Thyroid gland (tissue), 4 donors: ENCODE data around the gene RETSAT. TPM values are rescaled to one million over a fixed set of nuclear protein-coding genes. Genes with fewer than 3 reads are reported as not detected.
"Not testable (repeated sequence)": the region's sequence is repeated elsewhere in the genome, so short reads cannot be mapped to it uniquely, and the experiment has no call there.

Experiments
- DNase-seq, 2 donors: peaks; one replicate each; pipeline ENCODE4 v3.0.0-alpha.2; 2019
- H3K27ac ChIP-seq, 3 donors: fragments of 200-600 bp; sonication (generic); 1 replicate in 2 of 3; 2 replicates in 1 of 3; pipeline ENCODE4 v1.5.1; 2016 to 2019; ENCODE audit warnings: mild to moderate bottlenecking in 1 of 3, moderate library complexity in 1 of 3
- H3K27me3 ChIP-seq: fragments of 200-600 bp; sonication (generic); one replicate; pipeline ENCODE4 v1.5.1; 2019
- H3K36me3 ChIP-seq, 2 donors: fragments of 200-600 bp; sonication (generic); one replicate each; pipeline ENCODE4 v1.5.1; 2016 to 2019
- H3K4me1 ChIP-seq, 2 donors: fragments of 200-600 bp; sonication (generic); one replicate each; pipeline ENCODE4 v1.5.1; 2017 to 2019
- H3K4me3 ChIP-seq, 3 donors: fragments of 200-600 bp; sonication (generic); replicated peaks in 1 of 3; 1 replicate in 2 of 3; 2 replicates in 1 of 3; pipeline ENCODE4 v1.5.1; 2016; ENCODE audit warnings: mild to moderate bottlenecking in 1 of 3
- H3K9me3 ChIP-seq: fragments of 200-600 bp; sonication (generic); one replicate; pipeline ENCODE4 v1.5.1; 2017
- POLR2A ChIP-seq, 2 donors: fragments of 450-650 bp; IDR thresholded peaks; one replicate each; pipeline ENCODE4 v1.6.1; 2017; ENCODE audit warnings: antibody characterized with exemption in 2 of 2, mild to moderate bottlenecking in 2 of 2, moderate library complexity in 1 of 2
- WGBS, 2 donors: methylation state at CpG; one replicate each; pipeline ENCODE4 v1.1.5; 2017; 5-methylcytosine and 5-hydroxymethylcytosine counted together
- intact Hi-C: fragments of 100-400 bp; cut with DNase I; formaldehyde crosslinking; loops from one replicate; pipeline ENCODE4 v1.15.1; 2023
- total RNA-seq, 4 donors: library from RNA; depleted of rRNA; stranded (reverse); fragments of >200 nt; gene quantifications; one replicate each; pipeline ENCODE4 v1.2.3, GENCODE V29; 2016
- TF ChIP-seq, protein P1 (sequence below), 6 experiments: fragments of 200-600 bp in 3 of 6; fragments of 450-650 bp in 3 of 6; sonication (generic) in 3 of 6; IDR thresholded peaks; one replicate each; pipeline ENCODE4 v1.5.1; 2016 to 2019; ENCODE audit warnings: antibody characterized with exemption in 6 of 6, mild to moderate bottlenecking in 2 of 6, inconsistent platforms in 1 of 6, moderate library complexity in 1 of 6

RETSAT gene
- total RNA-seq, 4 donors from 2014 or later, result 88.2 to 253 (median 182) TPM

DNA sequence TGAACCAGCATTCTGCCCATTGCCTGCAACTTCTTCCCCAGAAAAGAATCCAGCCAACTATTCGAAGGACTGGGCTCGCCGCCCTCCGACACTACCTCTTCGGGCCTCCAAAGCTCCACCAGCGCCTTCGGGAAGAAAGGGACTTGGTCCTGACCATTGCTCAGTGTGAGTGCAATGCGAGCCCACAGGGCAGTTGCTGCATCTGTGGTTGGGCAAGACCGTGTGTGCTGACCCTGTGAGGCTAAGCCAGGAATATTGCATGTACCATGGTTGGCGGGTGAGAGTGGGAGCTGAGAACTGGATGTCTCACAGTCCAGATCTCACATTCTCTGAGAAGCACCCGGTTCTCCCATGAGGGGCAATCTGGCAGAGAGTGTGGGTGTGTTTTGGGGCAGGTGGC lies 16.7 kb upstream of the RETSAT start:
- Histone ChIP-seq H3K27me3 (no peaks in the 10 kb centered on the region), H3K4me3 (no peak overlapping the region), H3K27ac (no peak overlapping the region), H3K36me3 (peaks cover 3 to 5% of the 10 kb centered on the region in 2 donors), H3K4me1 (no peaks in the 10 kb centered on the region), H3K9me3 (no peaks in the 10 kb centered on the region)
- DNase-seq, result no peak
- 97 to 99% methylated on average over 10 to 11 of the region's 11 CpGs for WGBS, 2 donors
- intact Hi-C loops, result no loop called here
- no peak for TF ChIP-seq POLR2A (IDR thresholded peaks at IDR 0.05)
- TF ChIP-seq, protein P1, sequence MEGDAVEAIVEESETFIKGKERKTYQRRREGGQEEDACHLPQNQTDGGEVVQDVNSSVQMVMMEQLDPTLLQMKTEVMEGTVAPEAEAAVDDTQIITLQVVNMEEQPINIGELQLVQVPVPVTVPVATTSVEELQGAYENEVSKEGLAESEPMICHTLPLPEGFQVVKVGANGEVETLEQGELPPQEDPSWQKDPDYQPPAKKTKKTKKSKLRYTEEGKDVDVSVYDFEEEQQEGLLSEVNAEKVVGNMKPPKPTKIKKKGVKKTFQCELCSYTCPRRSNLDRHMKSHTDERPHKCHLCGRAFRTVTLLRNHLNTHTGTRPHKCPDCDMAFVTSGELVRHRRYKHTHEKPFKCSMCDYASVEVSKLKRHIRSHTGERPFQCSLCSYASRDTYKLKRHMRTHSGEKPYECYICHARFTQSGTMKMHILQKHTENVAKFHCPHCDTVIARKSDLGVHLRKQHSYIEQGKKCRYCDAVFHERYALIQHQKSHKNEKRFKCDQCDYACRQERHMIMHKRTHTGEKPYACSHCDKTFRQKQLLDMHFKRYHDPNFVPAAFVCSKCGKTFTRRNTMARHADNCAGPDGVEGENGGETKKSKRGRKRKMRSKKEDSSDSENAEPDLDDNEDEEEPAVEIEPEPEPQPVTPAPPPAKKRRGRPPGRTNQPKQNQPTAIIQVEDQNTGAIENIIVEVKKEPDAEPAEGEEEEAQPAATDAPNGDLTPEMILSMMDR (IDR thresholded peaks at IDR 0.05), result no peak

DNA sequence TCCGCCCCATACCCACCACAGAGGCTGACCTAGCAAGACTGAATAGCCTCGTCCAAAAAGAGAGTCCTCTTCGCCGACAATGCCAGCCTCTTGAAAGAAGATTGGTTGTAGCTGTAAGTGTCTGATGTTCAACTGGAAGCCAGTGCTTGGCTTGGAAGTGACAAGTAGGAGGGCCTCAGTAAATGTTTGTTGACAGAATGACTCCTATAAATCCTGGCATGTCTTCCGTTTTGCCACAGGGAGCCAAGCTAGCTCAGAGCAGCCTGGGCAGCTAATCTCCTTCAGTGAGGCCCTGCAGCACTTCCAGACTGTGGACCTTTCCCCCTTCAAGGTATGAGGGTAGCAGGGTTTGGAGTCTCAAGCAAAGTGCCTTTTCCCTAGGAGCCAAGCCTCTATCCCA lies 15.2 kb upstream of the RETSAT start:
- Histone ChIP-seq H3K4me3 (no peak overlapping the region), H3K27ac (no peak overlapping the region), H3K36me3 (peaks cover 3 to 5% of the 10 kb centered on the region in 2 donors), H3K27me3 (no peaks in the 10 kb centered on the region), H3K4me1 (no peaks in the 10 kb centered on the region), H3K9me3 (no peaks in the 10 kb centered on the region)
- 75 to 80% methylated on average over 5 of the region's 5 CpGs for WGBS, 2 donors
- no peak for DNase-seq
- intact Hi-C loops, result no loop called here
- no peak for TF ChIP-seq POLR2A (IDR thresholded peaks at IDR 0.05)
- TF ChIP-seq, protein P1 (IDR thresholded peaks at IDR 0.05), result no peak

DNA sequence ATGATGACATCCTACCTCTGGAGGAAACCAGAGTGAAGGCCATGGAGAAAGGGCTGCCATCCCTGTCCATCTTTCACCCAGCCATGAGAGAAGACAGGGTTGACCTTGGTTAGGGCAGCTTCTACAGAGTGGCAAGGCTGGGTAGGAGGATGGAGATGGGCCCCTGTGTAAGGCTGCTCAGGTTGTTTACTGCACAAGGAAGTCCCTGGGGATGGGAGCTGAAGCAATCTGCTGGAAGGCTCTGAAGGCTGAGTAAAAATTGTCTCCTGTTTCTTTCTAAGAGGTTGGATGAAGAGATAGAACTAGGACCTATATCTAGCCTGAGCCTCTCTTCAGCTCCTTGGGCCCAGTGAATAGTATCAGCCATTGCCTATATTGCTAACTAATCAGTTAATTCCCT lies 14.6 kb upstream of the RETSAT start:
- no peak overlapping the region for H3K27ac ChIP-seq
- TF ChIP-seq, protein P1 (IDR thresholded peaks at IDR 0.05), result no peak
- TF ChIP-seq POLR2A (IDR thresholded peaks at IDR 0.05), result no peak
- H3K27me3 ChIP-seq, result no peaks in the 10 kb centered on the region
- intact Hi-C loops, result no loop called here
- H3K9me3 ChIP-seq, result no peaks in the 10 kb centered on the region
- H3K4me3 ChIP-seq, result no peak overlapping the region
- DNase-seq, result no peak
- no peaks in the 10 kb centered on the region for H3K4me1 ChIP-seq
- H3K36me3 ChIP-seq, result peaks cover 3 to 5% of the 10 kb centered on the region in 2 donors

DNA sequence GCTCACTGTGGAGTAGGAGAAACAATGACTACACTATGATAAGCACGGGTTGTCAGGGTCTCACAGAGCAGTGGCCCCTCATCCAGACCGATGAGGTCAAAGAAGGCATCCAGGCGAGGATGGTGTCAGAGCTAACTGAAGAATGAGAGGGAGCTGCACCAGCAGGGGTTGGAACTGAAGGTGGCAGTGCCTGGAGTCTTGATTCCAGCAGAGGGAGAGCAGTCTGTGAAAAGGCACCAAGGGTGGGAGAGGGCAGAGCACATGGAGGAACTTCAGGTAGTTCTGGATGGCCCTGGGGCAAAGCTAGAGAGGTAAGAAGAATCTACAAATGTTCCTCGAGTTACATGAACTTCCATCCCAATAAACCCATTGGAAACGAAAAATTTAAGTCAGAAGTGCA lies 12.9 kb upstream of the RETSAT start:
- H3K27me3 ChIP-seq, result no peaks in the 10 kb centered on the region
- no peaks in the 10 kb centered on the region for H3K4me1 ChIP-seq
- 82 to 91% methylated on average over 5 of the region's 5 CpGs for WGBS, 2 donors
- H3K27ac ChIP-seq, result no peak overlapping the region
- intact Hi-C loops, result no loop called here
- no peak overlapping the region for H3K4me3 ChIP-seq
- TF ChIP-seq POLR2A (IDR thresholded peaks at IDR 0.05), result no peak
- TF ChIP-seq, protein P1 (IDR thresholded peaks at IDR 0.05), result no peak
- no peak for DNase-seq
- no peaks in the 10 kb centered on the region for H3K9me3 ChIP-seq
- H3K36me3 ChIP-seq, result peaks cover 5 to 11% of the 10 kb centered on the region in 2 donors

DNA sequence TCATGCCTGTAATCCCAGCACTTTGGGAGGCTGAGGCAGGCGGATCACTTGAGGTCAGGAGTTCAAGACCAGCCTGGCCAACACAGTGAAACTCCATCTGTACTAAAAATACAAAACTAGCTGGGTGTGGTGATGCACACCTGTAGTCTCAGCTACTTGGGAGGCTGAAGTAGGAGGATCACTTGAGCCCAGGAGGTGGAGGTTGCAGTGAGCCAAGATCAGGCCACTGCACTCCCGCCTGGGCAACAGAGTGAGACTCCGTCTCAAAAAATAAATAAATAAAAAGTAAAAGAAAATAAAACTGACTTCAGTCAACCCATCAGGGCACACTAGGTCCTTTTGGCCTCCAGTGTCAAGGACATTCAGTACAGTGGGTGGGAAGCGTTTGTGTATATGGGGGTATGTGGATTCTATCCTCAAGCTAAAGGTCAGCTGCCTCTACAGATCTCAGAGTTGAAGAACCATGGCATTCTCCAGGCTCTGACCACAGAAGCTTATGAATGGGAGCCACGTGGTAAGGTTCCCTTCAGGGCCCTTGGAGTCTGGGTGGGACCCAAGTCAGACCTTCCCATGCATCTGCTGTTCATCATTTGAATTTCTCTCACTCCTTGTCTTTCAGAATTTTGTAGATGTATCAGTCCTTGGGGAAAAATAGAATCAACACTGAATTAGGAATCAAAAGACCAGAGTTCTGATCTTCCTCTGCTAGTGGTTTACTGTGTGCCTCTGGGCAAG lies 8.5 kb upstream of the RETSAT start:
- 96 to 98% methylated on average over 5 of the region's 5 CpGs for WGBS, 2 donors
- H3K9me3 ChIP-seq, intact Hi-C loops, H3K27me3 ChIP-seq, H3K4me3 ChIP-seq, DNase-seq, H3K27ac ChIP-seq, H3K4me1 ChIP-seq, H3K36me3 ChIP-seq: not testable (repeated sequence)
